T-helper 2 cell treated with Interferon-gamma antibody and Interleukin-4, amounts not matched to agents 5 μg/mL and 100 μg/mL, for 36 hours (primary cell): ENCODE measurements around the gene SPDYE1.

Experiments used
- DNase-seq: peaks from one replicate; pipeline ENCODE4 v3.0.0; 2021; ENCODE audit warnings: low spot score
- H3K27ac Mint-ChIP-seq: one replicate; pipeline ENCODE4 v1.8.0; 2021; ENCODE audit warnings: mild to moderate bottlenecking, mixed read lengths
- H3K27me3 Mint-ChIP-seq: one replicate; pipeline ENCODE4 v1.8.0; 2021; ENCODE audit warnings: low read depth, mixed read lengths
- H3K36me3 Mint-ChIP-seq: one replicate; pipeline ENCODE4 v1.8.0; 2021; ENCODE audit warnings: low read depth, mixed read lengths
- H3K4me1 Mint-ChIP-seq: one replicate; pipeline ENCODE4 v1.8.0; 2021; ENCODE audit warnings: low read depth, mixed read lengths
- H3K4me3 Mint-ChIP-seq: one replicate; pipeline ENCODE4 v1.8.0; 2022; ENCODE audit warnings: mild to moderate bottlenecking, moderate library complexity, mixed read lengths
- H3K9me3 Mint-ChIP-seq: one replicate; pipeline ENCODE4 v1.8.0; 2021; ENCODE audit warnings: mixed read lengths

The SPDYE1 gene

DNA sequence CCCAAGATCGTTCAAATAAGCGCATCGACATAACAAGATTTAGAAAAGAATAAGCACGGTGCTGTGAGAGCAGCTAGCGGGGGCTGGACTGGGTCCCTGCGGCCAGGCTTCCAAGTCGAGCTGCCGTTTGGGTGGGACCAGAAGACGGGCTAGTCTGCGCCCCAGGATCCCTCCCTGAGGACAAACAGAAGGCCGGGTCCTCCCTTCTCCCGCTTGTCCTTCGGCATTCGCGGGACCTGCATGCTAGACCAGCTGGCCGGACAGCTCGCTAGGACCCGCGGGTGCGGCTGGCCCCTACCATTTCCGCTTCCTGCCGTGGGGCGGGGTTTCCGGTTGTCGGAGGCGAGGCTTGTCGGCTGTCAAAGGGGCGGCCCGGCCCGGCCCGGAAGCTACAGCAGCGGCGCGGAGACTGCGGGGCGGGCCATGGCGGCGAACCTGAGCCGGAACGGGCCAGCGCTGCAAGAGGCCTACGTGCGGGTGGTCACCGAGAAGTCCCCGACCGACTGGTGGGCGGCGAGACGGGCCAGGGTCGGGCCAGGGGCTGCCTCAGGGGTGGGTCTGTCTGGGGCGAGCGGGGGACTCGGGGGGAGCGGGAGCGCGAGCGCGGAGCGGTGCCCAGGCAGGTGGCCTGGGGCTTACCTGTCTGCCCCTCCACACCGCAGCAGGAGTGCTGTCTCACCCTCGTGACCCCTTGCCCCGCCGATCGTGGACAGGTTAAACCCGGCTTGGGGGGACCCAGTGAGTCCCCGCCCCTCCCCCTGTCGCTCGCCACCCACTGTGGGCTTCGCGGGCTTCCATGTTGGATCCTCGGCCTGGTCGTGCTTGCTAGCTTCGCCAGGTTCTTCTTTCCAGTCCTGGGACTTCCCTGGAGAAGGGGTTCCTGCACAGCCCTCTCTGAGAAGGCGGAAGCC, 46.9 kb downstream of the SPDYE1 start, which contains the start of gene DBNL:
Gene DBNL (plus strand): TSS at position 388 of the 911 bp plus-strand sequence. CDS start 36 bp downstream, at position 424.
- Mint-ChIP-seq H3K9me3 (no peaks in the 10 kb centered on the region), H3K4me1 (peaks cover 41% of the 10 kb centered on the region), H3K4me3 (peak within 1 kb of the TSS; percentile 86), H3K36me3 (peaks cover 26% of the 10 kb centered on the region), H3K27me3 (no peaks in the 10 kb centered on the region), H3K27ac (peak within 1 kb of the TSS; percentile 91)
- peak; percentile 93 for DNase-seq

DNA sequence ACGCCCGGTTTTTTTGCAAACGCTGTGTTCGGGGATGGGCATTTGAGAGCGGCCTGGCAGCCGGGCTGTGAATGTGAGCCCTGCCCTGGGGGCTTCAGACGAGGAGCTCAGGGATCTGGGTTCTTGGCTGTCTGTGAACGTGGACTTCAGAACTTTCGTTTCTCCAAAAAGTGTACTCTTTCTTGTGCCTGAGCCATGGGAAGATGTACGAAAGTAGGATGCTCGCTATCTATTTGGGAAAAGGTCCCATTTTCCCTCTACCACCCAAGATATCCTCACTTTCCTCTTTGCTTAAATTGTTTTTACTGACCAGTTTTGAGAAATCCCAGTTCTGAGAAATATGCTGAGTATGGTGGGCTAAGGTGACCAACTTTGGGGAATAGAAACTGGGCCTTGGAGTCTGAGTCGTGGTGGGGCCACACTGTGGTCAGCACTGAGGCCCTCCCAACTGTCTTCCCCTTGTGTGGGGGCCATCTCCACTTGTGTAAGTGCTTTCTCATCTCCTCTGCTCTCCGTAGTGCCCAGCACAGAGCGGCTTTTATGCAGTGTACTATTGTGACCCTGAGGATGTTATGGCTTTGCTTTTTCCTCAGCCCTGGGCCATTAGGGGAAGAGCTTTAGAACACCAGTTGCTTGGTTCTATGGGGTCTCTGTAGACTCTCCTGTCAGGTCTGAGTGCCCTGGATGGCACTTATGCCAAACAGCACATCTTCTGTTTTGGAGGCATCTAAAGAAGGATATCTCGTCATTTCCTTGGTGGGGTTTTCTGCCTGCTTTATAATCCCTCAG, 47.7 kb downstream of the SPDYE1 start:
- no peaks in the 10 kb centered on the region for H3K27me3 Mint-ChIP-seq
- H3K4me3 Mint-ChIP-seq: peak overlapping the region; percentile 86
- H3K27ac Mint-ChIP-seq: peak overlapping the region; percentile 91
- peaks cover 28% of the 10 kb centered on the region for H3K36me3 Mint-ChIP-seq
- no peaks in the 10 kb centered on the region for H3K9me3 Mint-ChIP-seq
- peaks cover 41% of the 10 kb centered on the region for H3K4me1 Mint-ChIP-seq
- DNase-seq: no peak

DNA sequence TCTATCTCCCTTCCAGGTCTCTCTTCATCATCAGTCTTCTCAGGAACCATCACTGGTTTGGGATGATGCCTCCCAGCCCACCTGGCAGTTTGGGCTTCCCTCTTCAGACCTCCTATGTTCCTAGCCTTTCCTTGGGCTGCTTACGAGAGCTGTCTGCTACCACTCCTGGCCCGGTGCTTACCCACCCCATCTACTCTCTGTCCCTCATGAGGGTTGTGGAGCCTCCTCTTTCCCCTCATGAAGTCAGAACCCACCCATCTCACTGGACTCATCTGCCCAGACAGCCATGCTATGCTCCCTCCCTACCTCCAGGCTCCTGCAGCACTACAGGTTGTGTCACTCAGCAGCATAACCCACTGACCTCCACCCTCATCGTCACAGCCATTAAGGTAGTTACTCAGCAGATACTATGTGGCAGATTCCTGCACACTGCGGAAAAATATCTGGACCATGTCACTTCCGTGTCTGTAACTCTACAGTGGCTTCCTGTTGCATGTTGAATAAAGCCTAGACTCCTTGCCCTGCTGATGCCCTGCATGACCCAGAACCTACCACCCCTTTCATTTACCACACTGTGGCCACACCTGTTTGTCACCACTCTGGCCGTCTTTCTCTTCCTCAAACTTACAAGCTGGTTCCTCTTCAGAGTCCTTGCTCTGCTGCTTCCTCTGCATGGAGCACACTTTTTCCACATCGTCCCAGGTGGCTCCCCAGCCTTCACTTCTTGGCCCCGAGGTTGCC, 48.8 kb downstream of the SPDYE1 start:
- Mint-ChIP-seq H3K36me3 (peaks cover 38% of the 10 kb centered on the region), H3K27me3 (no peaks in the 10 kb centered on the region), H3K27ac (peak overlapping the region; percentile 91), H3K9me3 (no peaks in the 10 kb centered on the region), H3K4me3 (peak overlapping the region; percentile 86), H3K4me1 (peaks cover 41% of the 10 kb centered on the region)
- DNase-seq: no peak

- Mint-ChIP-seq H3K27me3 (no peaks in the 10 kb centered on the region), H3K4me3 (peak overlapping the region; percentile 47), H3K36me3 (peaks cover 46% of the 10 kb centered on the region), H3K27ac (peak overlapping the region; percentile 53), H3K4me1 (peaks cover 40% of the 10 kb centered on the region), H3K9me3 (no peaks in the 10 kb centered on the region)
- no peak for DNase-seq
Observed at GRCh38 chr7:44048031-44048795, 50.5 kb downstream of the SPDYE1 start.

- DNase-seq: no peak
- Mint-ChIP-seq H3K36me3 (peaks cover 52% of the 10 kb centered on the region), H3K4me3 (no peak overlapping the region), H3K27me3 (no peaks in the 10 kb centered on the region), H3K9me3 (no peaks in the 10 kb centered on the region), H3K4me1 (peaks cover 34% of the 10 kb centered on the region), H3K27ac (no peak overlapping the region)
Observed at GRCh38 chr7:44050121-44050914, 52.6 kb downstream of the SPDYE1 start.

GRCh38 chr7:44050915-44051560, 53.3 kb downstream of the SPDYE1 start:
- H3K36me3 Mint-ChIP-seq: peaks cover 47% of the 10 kb centered on the region
- no peaks in the 10 kb centered on the region for H3K27me3 Mint-ChIP-seq
- H3K4me1 Mint-ChIP-seq: peaks cover 27% of the 10 kb centered on the region
- DNase-seq: no peak
- H3K4me3 Mint-ChIP-seq: no peak overlapping the region
- H3K9me3 Mint-ChIP-seq: no peaks in the 10 kb centered on the region
- H3K27ac Mint-ChIP-seq: no peak overlapping the region

DNA sequence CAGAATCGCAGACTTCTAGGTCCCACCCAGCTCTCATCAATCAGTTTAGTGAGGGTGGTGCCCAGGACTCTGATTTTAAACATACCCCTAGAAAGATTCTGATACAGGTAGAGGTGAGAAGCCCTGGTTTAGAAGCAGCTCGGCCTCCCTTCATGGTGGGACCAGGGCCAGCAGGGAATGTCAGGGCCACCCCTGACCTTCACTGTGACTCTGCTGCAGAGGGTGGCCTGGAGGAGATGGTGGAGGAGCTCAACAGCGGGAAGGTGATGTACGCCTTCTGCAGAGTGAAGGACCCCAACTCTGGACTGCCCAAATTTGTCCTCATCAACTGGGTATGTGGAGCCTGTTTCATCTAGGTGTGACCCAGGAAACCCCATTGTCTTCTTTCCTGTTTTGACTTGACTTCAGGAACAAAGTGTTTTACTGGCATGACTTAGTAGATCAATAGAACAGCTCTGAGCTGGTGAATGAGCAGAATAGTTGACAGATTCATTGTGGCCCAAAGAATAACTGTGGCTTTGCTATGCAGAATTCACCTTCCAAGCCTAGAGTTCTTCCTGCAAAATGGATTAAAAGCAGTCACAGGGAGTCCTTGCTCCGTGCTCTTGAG, 54.0 kb downstream of the SPDYE1 start:
- H3K27ac Mint-ChIP-seq: no peak overlapping the region
- H3K4me1 Mint-ChIP-seq: peaks cover 20% of the 10 kb centered on the region
- DNase-seq: no peak
- H3K4me3 Mint-ChIP-seq: no peak overlapping the region
- peaks cover 45% of the 10 kb centered on the region for H3K36me3 Mint-ChIP-seq
- no peaks in the 10 kb centered on the region for H3K9me3 Mint-ChIP-seq
- H3K27me3 Mint-ChIP-seq: no peaks in the 10 kb centered on the region

- no peak overlapping the region for H3K27ac Mint-ChIP-seq
- no peak for DNase-seq
- peaks cover 50% of the 10 kb centered on the region for H3K36me3 Mint-ChIP-seq
- no peaks in the 10 kb centered on the region for H3K9me3 Mint-ChIP-seq
- H3K4me1 Mint-ChIP-seq: peaks cover 11% of the 10 kb centered on the region
- H3K4me3 Mint-ChIP-seq: no peak overlapping the region
- H3K27me3 Mint-ChIP-seq: no peaks in the 10 kb centered on the region
Observed at GRCh38 chr7:44052771-44053365, 55.2 kb downstream of the SPDYE1 start.

- no peak overlapping the region for H3K4me3 Mint-ChIP-seq
- peaks cover 4% of the 10 kb centered on the region for H3K4me1 Mint-ChIP-seq
- H3K36me3 Mint-ChIP-seq: peaks cover 59% of the 10 kb centered on the region
- DNase-seq: no peak
- H3K9me3 Mint-ChIP-seq: no peaks in the 10 kb centered on the region
- no peak overlapping the region for H3K27ac Mint-ChIP-seq
- no peaks in the 10 kb centered on the region for H3K27me3 Mint-ChIP-seq
Observed at GRCh38 chr7:44056681-44057080, 59.0 kb downstream of the SPDYE1 start.

GRCh38 chr7:44057181-44057848, 59.6 kb downstream of the SPDYE1 start:
- Mint-ChIP-seq H3K36me3 (peaks cover 58% of the 10 kb centered on the region), H3K4me3 (no peak overlapping the region), H3K4me1 (peaks cover 3% of the 10 kb centered on the region), H3K27me3 (no peaks in the 10 kb centered on the region), H3K9me3 (no peaks in the 10 kb centered on the region), H3K27ac (no peak overlapping the region)
- no peak for DNase-seq
